Fibroblast of pulmonary artery (primary cell): ENCODE data around the gene MAU2.

ENCODE experiments used
- DNase-seq: peaks from one replicate; pipeline ENCODE4 v3.0.0-alpha.2; 2010; ENCODE audit warnings: low read depth
- H3K4me3 ChIP-seq: replicated peaks from 2 replicates; pipeline ENCODE4 v1.5.1; 2011; ENCODE audit warnings: low read depth, mild to moderate bottlenecking, control low read depth, low read length, moderate library complexity
- CTCF ChIP-seq: IDR thresholded peaks from 2 replicates; pipeline ENCODE4 v1.5.1; 2011; ENCODE audit warnings: mild to moderate bottlenecking, control low read depth, low read length, inconsistent platforms; ENCODE audit errors: missing control alignments

MAU2 gene

GRCh38 chr19:19294914-19295313 lies 25.7 kb upstream of the MAU2 start:
- DNase-seq, result no peak
- no peak for TF ChIP-seq CTCF
- H3K4me3 ChIP-seq, result no peak overlapping the region

- TF ChIP-seq CTCF, result no peak
- DNase-seq, result no peak
- H3K4me3 ChIP-seq, result no peak overlapping the region
Observed at GRCh38 chr19:19296953-19297689, 23.5 kb upstream of the MAU2 start.

GRCh38 chr19:19297759-19298158 lies 22.9 kb upstream of the MAU2 start:
- DNase-seq, result no peak

DNA sequence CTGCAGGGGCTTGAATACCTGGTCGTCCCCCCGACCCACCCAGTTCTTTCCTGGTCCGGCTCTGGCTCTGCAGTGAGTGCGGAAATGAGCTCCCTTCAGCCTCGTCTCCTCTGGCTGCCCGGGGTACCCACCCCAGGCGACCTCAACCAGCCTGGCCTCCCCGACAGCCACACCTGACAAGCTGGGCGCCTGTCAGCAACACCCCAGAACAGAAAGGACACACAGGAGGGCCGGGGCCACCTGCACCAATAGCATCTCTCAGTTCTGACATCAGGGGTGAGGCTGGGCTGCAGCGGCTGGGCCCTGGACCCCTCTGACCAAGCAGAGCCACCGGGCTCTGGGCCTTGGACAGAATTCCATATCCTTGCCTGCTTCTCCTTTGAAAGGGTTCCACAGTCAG lies 20.0 kb upstream of the MAU2 start:
- no peak overlapping the region for H3K4me3 ChIP-seq
- no peak for DNase-seq
- no peak for TF ChIP-seq CTCF

More at GRCh38 chr19:19297759-19298158, 22.9 kb upstream of the MAU2 start:
- no peak for TF ChIP-seq CTCF
- H3K4me3 ChIP-seq, result no peak overlapping the region

- no peak overlapping the region for H3K4me3 ChIP-seq
- no peak for DNase-seq
- TF ChIP-seq CTCF, result no peak
Observed at GRCh38 chr19:19303411-19303810, 17.2 kb upstream of the MAU2 start.

- DNase-seq, result peak; percentile 4
- no peak for TF ChIP-seq CTCF
- H3K4me3 ChIP-seq, result no peak overlapping the region
Observed at GRCh38 chr19:19304186-19304965, 16.3 kb upstream of the MAU2 start.
